WTC11 (cell line): ENCODE measurements around the gene KIN. TPM values are rescaled to one million over a fixed set of nuclear protein-coding genes. Genes with fewer than 3 reads are reported as not detected.

Experiments
- ATAC-seq: fragments of 200-7000 bp; cut with Tn5 transposase; 2 replicates; pipeline ENCODE4 v1.10.0; 2021; ENCODE audit warnings: mild to moderate bottlenecking, moderate library complexity
- CTCF ChIA-PET: fragments of 300-600 bp; sonication (Branson Sonifier 250); formaldehyde crosslinking; loops from one replicate; lab custom pipeline; 2021; ENCODE audit warnings: antibody characterized with exemption; lab: Charles Lee
- POLR2A ChIA-PET: fragments of 350-600 bp; sonication (Branson Sonifier 250); formaldehyde crosslinking; loops from one replicate; lab custom pipeline; 2021; ENCODE audit warnings: antibody characterized with exemption; lab: Charles Lee
- DNase-seq: peaks from one replicate; pipeline ENCODE4 v3.0.0; 2021; ENCODE audit warnings: low spot score
- H3K27ac Mint-ChIP-seq: 2 replicates; pipeline ENCODE4 v1.8.0; 2021; ENCODE audit warnings: mixed read lengths
- H3K27me3 Mint-ChIP-seq: 2 replicates; pipeline ENCODE4 v1.8.0; 2021; ENCODE audit warnings: low read depth, mild to moderate bottlenecking, moderate library complexity, mixed read lengths
- H3K36me3 Mint-ChIP-seq: 2 replicates; pipeline ENCODE4 v1.8.0; 2021; ENCODE audit warnings: mixed read lengths
- H3K4me1 Mint-ChIP-seq: 2 replicates; pipeline ENCODE4 v1.8.0; 2022; ENCODE audit warnings: mixed read lengths
- H3K4me3 Mint-ChIP-seq: 2 replicates; pipeline ENCODE4 v1.8.0; 2021; ENCODE audit warnings: mild to moderate bottlenecking, moderate library complexity, mixed read lengths
- H3K9me3 Mint-ChIP-seq: 2 replicates; pipeline ENCODE4 v1.8.0; 2021; ENCODE audit warnings: mixed read lengths
- ATF2 ChIP-seq: sonication (generic); formaldehyde crosslinking; IDR thresholded peaks from 2 replicates; pipeline ENCODE4 v1.8.1; 2022; ENCODE audit warnings: low read depth, missing genetic modification reagents, borderline replicate concordance
- E2F5 ChIP-seq: sonication (generic); formaldehyde crosslinking; IDR thresholded peaks from 2 replicates; pipeline ENCODE4 v1.8.1; 2022; ENCODE audit warnings: mild to moderate bottlenecking, moderate library complexity, missing genetic modification reagents
- ERG ChIP-seq: fragments of 250-450 bp; sonication (Bioruptor Pico); IDR thresholded peaks from 2 replicates; pipeline ENCODE4 v1.8.0; 2021; ENCODE audit warnings: mild to moderate bottlenecking
- FOXJ3 ChIP-seq: sonication (generic); formaldehyde crosslinking; IDR thresholded peaks from 2 replicates; pipeline ENCODE4 v1.9.0; 2021; ENCODE audit warnings: missing genetic modification reagents, mild to moderate bottlenecking, borderline replicate concordance
- IRF2 ChIP-seq: sonication (generic); formaldehyde crosslinking; IDR thresholded peaks from 2 replicates; pipeline ENCODE4 v1.8.0; 2022; ENCODE audit warnings: low read depth, missing genetic modification reagents, borderline replicate concordance
- JUN ChIP-seq: sonication (generic); formaldehyde crosslinking; IDR thresholded peaks from 2 replicates; pipeline ENCODE4 v1.8.0; 2023; ENCODE audit warnings: mild to moderate bottlenecking, missing genetic modification reagents
- PRDM15 ChIP-seq: sonication (generic); formaldehyde crosslinking; IDR thresholded peaks from 2 replicates; pipeline ENCODE4 v1.8.0; 2022; ENCODE audit warnings: missing genetic modification reagents
- SOX15 ChIP-seq: fragments of 250-450 bp; sonication (Bioruptor Pico); IDR thresholded peaks from 2 replicates; pipeline ENCODE4 v1.9.0; 2021; ENCODE audit warnings: mild to moderate bottlenecking
- SP1 ChIP-seq: sonication (generic); formaldehyde crosslinking; conservative IDR thresholded peaks from 2 replicates; pipeline ENCODE4 v1.8.1; 2022; ENCODE audit warnings: missing genetic modification reagents
- total RNA-seq: library from RNA; stranded (reverse); gene quantifications from 3 replicates; pipeline ENCODE4 v1.2.3, GENCODE V29; 2021
- TF ChIP-seq, protein P1 (sequence below): sonication (generic); formaldehyde crosslinking; conservative IDR thresholded peaks from 2 replicates; pipeline ENCODE4 v1.8.1; 2022; ENCODE audit warnings: mild to moderate bottlenecking, missing genetic modification reagents

The KIN gene
- total RNA-seq, 1 experiment from 2014 or later = 13.1 TPM

DNA sequence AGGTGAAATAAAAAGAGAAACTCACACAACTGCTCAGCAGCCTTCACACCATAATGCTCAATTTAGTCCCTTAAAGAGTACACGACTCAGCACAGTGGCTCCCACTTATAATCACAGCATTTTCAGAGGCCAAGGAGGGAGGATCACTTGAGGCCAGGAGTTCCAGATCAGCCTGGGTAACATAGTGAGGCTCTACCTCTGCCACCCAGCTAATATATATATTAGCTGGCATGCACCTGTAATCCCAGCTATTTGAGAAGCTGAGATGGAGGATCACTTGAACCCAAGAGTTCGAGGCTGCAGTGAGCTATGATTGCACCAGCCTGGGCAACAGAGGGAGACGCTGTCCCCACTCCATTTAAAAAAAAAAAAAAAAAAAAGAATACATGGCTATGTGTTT lies 82.5 kb downstream of the KIN start:
- TF ChIP-seq SOX15 (CRISPR knock-in tag) (no peak), ERG (CRISPR knock-in tag) (no peak)
- CTCF ChIA-PET = interaction anchor here (1.0 kb wide), 1 partner anchor 33 kb away, joined by 3 read pairs; no protein-coding TSS in a partner anchor
- POLR2A ChIA-PET = no interaction called here
- DNase-seq (no peak), ATAC-seq (no peak)
- Mint-ChIP-seq H3K27me3 (no peaks in the 10 kb centered on the region), H3K4me3 (no peak overlapping the region), H3K9me3 (0 out of 2 replicates have a peak, but pooled peaks cover 1% of the 10 kb centered on the region), H3K27ac (no peak overlapping the region), H3K36me3 (no peaks in the 10 kb centered on the region), H3K4me1 (peaks cover 7% of the 10 kb centered on the region)

DNA sequence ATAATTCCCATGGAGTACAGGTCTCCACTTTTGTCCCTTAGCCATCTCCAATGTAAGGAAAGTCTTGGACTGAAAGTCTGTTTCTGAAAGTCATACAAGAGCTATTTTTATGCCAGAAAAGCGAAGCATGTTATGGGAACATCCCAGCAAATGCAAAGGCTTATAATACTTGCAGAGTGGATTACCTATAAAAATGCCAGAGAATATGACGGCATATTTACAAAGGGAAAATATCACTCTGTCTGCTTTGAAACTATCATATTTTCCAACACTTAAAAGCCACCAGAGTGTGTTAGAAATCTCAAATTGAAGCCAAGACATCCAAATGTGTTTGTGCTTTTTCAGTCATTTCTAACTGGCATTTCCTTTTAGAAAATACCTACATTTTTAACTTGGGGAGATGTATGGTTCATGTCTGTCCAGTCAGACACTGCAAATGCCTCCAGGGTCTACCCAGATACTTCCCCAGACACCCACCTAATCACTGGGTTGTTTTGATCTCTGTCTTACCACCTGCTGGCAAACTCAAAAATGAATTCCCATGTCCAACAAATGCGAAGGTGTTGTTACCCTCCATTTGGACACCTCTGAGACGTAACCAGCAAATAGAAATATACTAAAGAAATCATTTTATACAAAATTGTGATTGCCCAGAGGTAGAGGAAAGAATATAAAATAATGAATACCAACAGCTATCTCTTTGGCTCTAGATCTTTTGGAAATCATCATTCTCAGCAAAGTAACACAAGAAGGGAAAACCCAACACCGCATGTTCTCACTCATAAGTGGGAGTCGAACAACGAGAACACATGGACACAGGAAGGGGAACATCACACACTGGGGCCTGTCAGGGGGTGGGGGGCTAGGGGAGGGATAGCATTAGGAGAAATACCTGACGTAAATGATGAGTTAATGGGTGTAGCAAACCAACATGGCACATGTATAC lies 83.4 kb downstream of the KIN start:
- ChIA-PET POLR2A (no interaction called here), CTCF (interaction anchor here (1.2 kb wide), 1 partner anchor 179 kb away, joined by 4 read pairs; no protein-coding TSS in a partner anchor)
- Mint-ChIP-seq H3K4me1 (peaks cover 7% of the 10 kb centered on the region), H3K27ac (no peak overlapping the region), H3K9me3 (no peaks in the 10 kb centered on the region), H3K27me3 (no peaks in the 10 kb centered on the region), H3K36me3 (no peaks in the 10 kb centered on the region), H3K4me3 (no peak overlapping the region)
- no peak for DNase-seq
- no peak for ATAC-seq
- no peak for TF ChIP-seq PRDM15
- TF ChIP-seq, protein P1, sequence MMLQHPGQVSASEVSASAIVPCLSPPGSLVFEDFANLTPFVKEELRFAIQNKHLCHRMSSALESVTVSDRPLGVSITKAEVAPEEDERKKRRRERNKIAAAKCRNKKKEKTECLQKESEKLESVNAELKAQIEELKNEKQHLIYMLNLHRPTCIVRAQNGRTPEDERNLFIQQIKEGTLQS (CRISPR knock-in tag) = no peak
- no peak for TF ChIP-seq IRF2 (CRISPR knock-in tag)
- TF ChIP-seq JUN (CRISPR knock-in tag) = no peak
- no peak for TF ChIP-seq FOXJ3 (CRISPR knock-in tag)

GRCh38 chr10:7703140-7703539 lies 84.7 kb downstream of the KIN start, which contains the start of gene ITIH2:
Gene ITIH2, plus strand, starts transcription at chr10:7703316. Its CDS starts 119 bp downstream, at chr10:7703435.
- ChIA-PET CTCF (interaction anchor here (1.2 kb wide), 1 partner anchor 178 kb away, joined by 4 read pairs; no protein-coding TSS in a partner anchor), POLR2A (no interaction called here)
- H3K27me3 Mint-ChIP-seq = no peaks in the 10 kb centered on the region
- no peaks in the 10 kb centered on the region for H3K36me3 Mint-ChIP-seq
- H3K4me3 Mint-ChIP-seq = no peak within 1 kb of the TSS
- TF ChIP-seq E2F5 (CRISPR knock-in tag) = no peak
- no peak for TF ChIP-seq ATF2 (CRISPR knock-in tag)
- TF ChIP-seq SP1 (CRISPR knock-in tag) = no peak
- H3K4me1 Mint-ChIP-seq = peaks cover 7% of the 10 kb centered on the region
- DNase-seq (no peak), ATAC-seq (no peak)
- H3K9me3 Mint-ChIP-seq = no peaks in the 10 kb centered on the region
- no peak within 1 kb of the TSS for H3K27ac Mint-ChIP-seq
